Upper lobe of left lung (tissue), 4 donors: ENCODE results near the gene MCM7.

Source experiments
- EP300 ChIP-seq, 4 donors: sonication (generic); formaldehyde crosslinking; IDR thresholded peaks; one replicate each; pipeline ENCODE4 v1.5.1; 2017; ENCODE audit warnings: antibody characterized with exemption in 4 of 4, control low read depth in 2 of 4
- TF ChIP-seq, protein P1 (sequence below), 6 experiments: fragments of 450-650 bp in 4 of 6; fragments of 200-600 bp in 2 of 6; sonication (generic) in 2 of 6; IDR thresholded peaks; one replicate each; pipeline ENCODE4 v1.5.1; 2016 to 2019; ENCODE audit warnings: antibody characterized with exemption in 6 of 6

DNA sequence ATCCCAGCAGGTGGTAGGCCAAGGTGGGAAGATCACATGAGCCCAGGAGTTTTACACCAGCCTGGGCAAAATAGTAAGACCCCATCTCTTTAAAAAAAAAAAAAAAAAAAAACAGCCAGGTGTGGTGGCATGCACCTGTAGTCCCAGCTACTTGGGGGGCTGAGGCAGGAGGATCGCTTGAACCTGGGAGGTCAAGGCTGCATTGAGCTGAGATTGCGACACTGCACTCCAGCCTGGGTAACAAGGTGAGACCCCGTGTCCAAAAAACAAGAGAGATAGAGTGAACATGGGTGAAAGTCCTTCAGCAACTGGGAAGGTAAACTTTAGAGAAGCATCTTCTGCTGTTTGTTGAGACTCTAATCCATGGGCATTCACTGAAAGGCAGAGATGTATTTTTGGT lies 41.3 kb upstream of the MCM7 start:
- TF ChIP-seq, protein P1, sequence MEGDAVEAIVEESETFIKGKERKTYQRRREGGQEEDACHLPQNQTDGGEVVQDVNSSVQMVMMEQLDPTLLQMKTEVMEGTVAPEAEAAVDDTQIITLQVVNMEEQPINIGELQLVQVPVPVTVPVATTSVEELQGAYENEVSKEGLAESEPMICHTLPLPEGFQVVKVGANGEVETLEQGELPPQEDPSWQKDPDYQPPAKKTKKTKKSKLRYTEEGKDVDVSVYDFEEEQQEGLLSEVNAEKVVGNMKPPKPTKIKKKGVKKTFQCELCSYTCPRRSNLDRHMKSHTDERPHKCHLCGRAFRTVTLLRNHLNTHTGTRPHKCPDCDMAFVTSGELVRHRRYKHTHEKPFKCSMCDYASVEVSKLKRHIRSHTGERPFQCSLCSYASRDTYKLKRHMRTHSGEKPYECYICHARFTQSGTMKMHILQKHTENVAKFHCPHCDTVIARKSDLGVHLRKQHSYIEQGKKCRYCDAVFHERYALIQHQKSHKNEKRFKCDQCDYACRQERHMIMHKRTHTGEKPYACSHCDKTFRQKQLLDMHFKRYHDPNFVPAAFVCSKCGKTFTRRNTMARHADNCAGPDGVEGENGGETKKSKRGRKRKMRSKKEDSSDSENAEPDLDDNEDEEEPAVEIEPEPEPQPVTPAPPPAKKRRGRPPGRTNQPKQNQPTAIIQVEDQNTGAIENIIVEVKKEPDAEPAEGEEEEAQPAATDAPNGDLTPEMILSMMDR (IDR thresholded peaks at IDR 0.05) = no peak
- no peak for TF ChIP-seq EP300 (IDR thresholded peaks at IDR 0.05)
